HepG2 (cell line): ENCODE results near the gene DHRS13. TPM values are rescaled to one million over a fixed set of nuclear protein-coding genes. Genes with fewer than 3 reads are reported as not detected.

Experiments used
- ARID2 ChIP-seq: sonication (generic); formaldehyde crosslinking; IDR thresholded peaks from 2 replicates; pipeline ENCODE4 v1.8.1; 2022; ENCODE audit warnings: mild to moderate bottlenecking, missing genetic modification reagents, borderline replicate concordance
- ARNT2 ChIP-seq: sonication (generic); formaldehyde crosslinking; IDR thresholded peaks from 2 replicates; pipeline ENCODE4 v1.8.0; 2022; ENCODE audit warnings: mild to moderate bottlenecking, low read depth, missing genetic modification reagents, moderate library complexity
- NCOA1 ChIP-seq: sonication (generic); formaldehyde crosslinking; IDR thresholded peaks from 2 replicates; pipeline ENCODE4 v1.9.0; 2021; ENCODE audit warnings: missing genetic modification reagents
- NR2C2 ChIP-seq: sonication (generic); formaldehyde crosslinking; IDR thresholded peaks from 2 replicates; pipeline ENCODE4 v1.4.0; 2020; ENCODE audit warnings: missing genetic modification reagents, mild to moderate bottlenecking, moderate library complexity, borderline replicate concordance
- POLR2A ChIP-seq, 2 experiments: IDR thresholded peaks; 2 replicates each; pipeline ENCODE4 v1.6.1; 2011; ENCODE audit warnings: low read depth in 2 of 2, low read length in 2 of 2, mild to moderate bottlenecking in 1 of 2, moderate library complexity in 1 of 2; ENCODE audit not compliant: insufficient read depth in 1 of 2
- REPIN1 ChIP-seq: sonication (generic); formaldehyde crosslinking; IDR thresholded peaks from 2 replicates; pipeline ENCODE4 v1.8.0; 2022; ENCODE audit warnings: missing genetic modification reagents, low read depth, mild to moderate bottlenecking, borderline replicate concordance
- RFX1 ChIP-seq: fragments of 450-650 bp; IDR thresholded peaks from 2 replicates; pipeline ENCODE4 v1.6.1; 2017
- SOX6 ChIP-seq, 2 experiments: fragments of 450-650 bp in 1 of 2; sonication (generic) in 1 of 2; formaldehyde crosslinking in 1 of 2; IDR thresholded peaks; 2 replicates each; pipeline versions ENCODE4 v1.4.0 to v1.6.1; 2017 to 2020; ENCODE audit warnings: antibody characterized with exemption in 1 of 2, mild to moderate bottlenecking in 1 of 2, missing genetic modification reagents in 1 of 2
- SYNCRIP ChIP-seq: fragments of 200-400 bp; formaldehyde crosslinking; IDR thresholded peaks from 2 replicates; pipeline ENCODE4 v1.6.1; 2018; ENCODE audit warnings: mild to moderate bottlenecking, low read depth, low read length; ENCODE audit not compliant: insufficient read depth
- THAP7 ChIP-seq: sonication (generic); formaldehyde crosslinking; IDR thresholded peaks from 2 replicates; pipeline ENCODE4 v1.8.1; 2023; ENCODE audit warnings: mild to moderate bottlenecking, missing genetic modification reagents
- ZBTB7B ChIP-seq: sonication (generic); formaldehyde crosslinking; IDR thresholded peaks from 2 replicates; pipeline ENCODE4 v1.4.0; 2020; ENCODE audit warnings: missing genetic modification reagents
- ZKSCAN1 ChIP-seq: fragments of 150-350 bp; IDR thresholded peaks from 2 replicates; pipeline ENCODE4 v1.6.1; 2014; ENCODE audit warnings: low read length
- ZNF225 ChIP-seq: sonication (generic); formaldehyde crosslinking; IDR thresholded peaks from 2 replicates; pipeline ENCODE4 v1.4.0; 2020; ENCODE audit warnings: mild to moderate bottlenecking, missing genetic modification reagents
- ZNF256 ChIP-seq: sonication (generic); formaldehyde crosslinking; conservative IDR thresholded peaks from 2 replicates; pipeline ENCODE4 v1.4.0; 2020; ENCODE audit warnings: missing genetic modification reagents
- ZNF30 ChIP-seq: sonication (generic); formaldehyde crosslinking; IDR thresholded peaks from 2 replicates; pipeline ENCODE4 v1.5.0; 2020; ENCODE audit warnings: mild to moderate bottlenecking, missing genetic modification reagents
- ZNF567 ChIP-seq: sonication (generic); formaldehyde crosslinking; IDR thresholded peaks from 2 replicates; pipeline ENCODE4 v1.8.1; 2023; ENCODE audit warnings: mild to moderate bottlenecking, missing genetic modification reagents, borderline replicate concordance
- ZNF629 ChIP-seq: sonication (generic); formaldehyde crosslinking; conservative IDR thresholded peaks from 2 replicates; pipeline ENCODE4 v1.5.0; 2020; ENCODE audit warnings: missing genetic modification reagents
- ZNF646 ChIP-seq: sonication (generic); formaldehyde crosslinking; IDR thresholded peaks from 2 replicates; pipeline ENCODE4 v1.9.0; 2021; ENCODE audit warnings: mild to moderate bottlenecking, missing genetic modification reagents
- ZNF737 ChIP-seq: sonication (generic); formaldehyde crosslinking; IDR thresholded peaks from 2 replicates; pipeline ENCODE4 v1.5.0; 2020; ENCODE audit warnings: missing genetic modification reagents, mild to moderate bottlenecking, borderline replicate concordance
- ZNF816 ChIP-seq: sonication (generic); formaldehyde crosslinking; IDR thresholded peaks from 2 replicates; pipeline ENCODE4 v1.8.0; 2022; ENCODE audit warnings: missing genetic modification reagents, mild to moderate bottlenecking, borderline replicate concordance
- polyA plus RNA-seq, 8 experiments: library from polyadenylated mRNA; depleted of rRNA in 3 of 8; stranded (reverse) in 7 of 8; unstranded in 1 of 8; fragments of >200 nt; fragmentation: Illumina TruSeq in 4 of 8; extraction: Trizol in 4 of 8; gene quantifications; 2 replicates each; pipeline versions ENCODE4 v1.2.1 to v1.2.3, GENCODE V29; 2011 to 2016; ENCODE audit warnings: low read depth in 4 of 8, missing spikeins in 1 of 8, mixed read lengths in 1 of 8; ENCODE audit not compliant: insufficient read depth in 1 of 8
- total RNA-seq, 5 experiments: library from RNA; depleted of rRNA; stranded (reverse); fragments of >200 nt; fragmentation: Illumina TruSeq; extraction: Trizol; gene quantifications; 2 replicates each; pipeline ENCODE4 v1.2.3, GENCODE V29; 2016; ENCODE audit warnings: low read depth in 1 of 5
- TF ChIP-seq, protein P1 (sequence below): sonication (generic); formaldehyde crosslinking; IDR thresholded peaks from 2 replicates; pipeline ENCODE4 v1.4.0; 2020; ENCODE audit warnings: missing genetic modification reagents

DHRS13 gene
- total and polyA plus RNA-seq, 2 of the 13 experiments (the other 11 are each of a cell fraction or from before 2014, with no cell fraction given) = 11.8 to 12.6 TPM

DNA sequence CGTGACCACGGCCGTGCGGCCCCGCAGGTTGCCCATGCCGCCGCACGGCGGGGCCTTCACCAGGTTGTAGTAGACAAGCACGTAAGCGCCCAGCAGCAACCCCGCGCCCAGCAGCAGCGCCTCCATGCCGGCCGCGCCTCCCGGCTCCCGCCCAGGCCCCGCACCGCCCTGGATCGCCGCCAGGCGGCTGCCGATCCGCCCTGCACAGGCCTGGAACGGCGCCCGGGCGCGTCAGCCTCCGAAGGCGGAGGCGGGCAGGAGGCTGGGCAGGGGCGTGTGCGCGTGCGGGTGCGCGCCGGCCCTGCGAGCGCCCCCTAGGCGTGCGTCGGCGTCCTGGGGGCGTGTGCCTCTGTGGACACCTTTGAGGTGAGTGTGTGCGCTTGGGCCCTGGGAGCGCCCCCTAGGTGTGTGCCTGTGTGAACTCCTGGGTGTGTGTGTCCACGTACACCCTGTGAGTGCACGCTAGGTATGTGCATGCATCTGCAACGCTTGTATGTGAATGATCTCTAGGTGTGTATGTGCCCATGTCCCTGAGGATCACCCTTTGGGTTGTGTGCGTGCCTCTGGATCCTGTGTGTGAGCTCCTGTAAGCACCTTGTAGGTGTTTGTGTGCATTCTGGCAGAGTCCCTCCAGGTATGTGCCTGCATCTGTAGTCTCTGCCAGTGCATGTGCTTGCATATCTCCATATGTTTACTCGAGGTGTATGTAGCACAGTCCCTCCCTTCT, at the start of gene DHRS13 (continued):
- peak; percentile 94 for TF ChIP-seq ZNF646 (CRISPR knock-in tag)
- TF ChIP-seq ZBTB7B (CRISPR knock-in tag) = peak; percentile 77
- TF ChIP-seq RFX1 = no peak
- TF ChIP-seq, protein P1, sequence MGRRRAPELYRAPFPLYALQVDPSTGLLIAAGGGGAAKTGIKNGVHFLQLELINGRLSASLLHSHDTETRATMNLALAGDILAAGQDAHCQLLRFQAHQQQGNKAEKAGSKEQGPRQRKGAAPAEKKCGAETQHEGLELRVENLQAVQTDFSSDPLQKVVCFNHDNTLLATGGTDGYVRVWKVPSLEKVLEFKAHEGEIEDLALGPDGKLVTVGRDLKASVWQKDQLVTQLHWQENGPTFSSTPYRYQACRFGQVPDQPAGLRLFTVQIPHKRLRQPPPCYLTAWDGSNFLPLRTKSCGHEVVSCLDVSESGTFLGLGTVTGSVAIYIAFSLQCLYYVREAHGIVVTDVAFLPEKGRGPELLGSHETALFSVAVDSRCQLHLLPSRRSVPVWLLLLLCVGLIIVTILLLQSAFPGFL (CRISPR knock-in tag) = no peak
- peak; percentile 77; the same call in 1 of the 2 replicates for TF ChIP-seq NR2C2 (CRISPR knock-in tag)
- no peak for TF ChIP-seq SYNCRIP
- TF ChIP-seq ARNT2 (CRISPR knock-in tag) = 0 out of 2 replicates have a peak, but pooled peaks have one; percentile 81
- peak; percentile 82 for TF ChIP-seq REPIN1 (CRISPR knock-in tag)
- no peak for TF ChIP-seq ZNF225
- no peak for TF ChIP-seq ZNF256 (CRISPR knock-in tag)
- TF ChIP-seq POLR2A (IDR thresholded peaks at IDR 0.05; ENCODE audit: insufficient read depth in 1 of 2, low read depth in 2 of 2, low read length in 2 of 2) = peak; percentile 43 to 54; a peak in 3 of 4 replicates
- no peak for TF ChIP-seq ZNF737 (CRISPR knock-in tag)
- TF ChIP-seq NCOA1 = no peak
- TF ChIP-seq ZNF567 (CRISPR knock-in tag) = peak; percentile 93
- no peak for TF ChIP-seq ARID2 (CRISPR knock-in tag)
- no peak for TF ChIP-seq ZNF30
- no peak for TF ChIP-seq ZNF816 (CRISPR knock-in tag)
- TF ChIP-seq SOX6 (IDR thresholded peaks at IDR 0.05) = no peak
- peak; percentile 65; the same call in 1 of the 2 replicates for TF ChIP-seq SOX6 (CRISPR knock-in tag; IDR thresholded peaks at IDR 0.05)
- 0 out of 2 replicates have a peak, but pooled peaks have one; percentile 26 for TF ChIP-seq ZNF629 (CRISPR knock-in tag)
- no peak for TF ChIP-seq THAP7 (CRISPR knock-in tag)
- TF ChIP-seq ZKSCAN1 = peak; percentile 78
